ENCODE data around the gene IGFL2.
"Not testable (repeated sequence)": the region's sequence is repeated elsewhere in the genome, so short reads cannot be mapped to it uniquely, and the experiment has no call there.

Gene IGFL2

DNA sequence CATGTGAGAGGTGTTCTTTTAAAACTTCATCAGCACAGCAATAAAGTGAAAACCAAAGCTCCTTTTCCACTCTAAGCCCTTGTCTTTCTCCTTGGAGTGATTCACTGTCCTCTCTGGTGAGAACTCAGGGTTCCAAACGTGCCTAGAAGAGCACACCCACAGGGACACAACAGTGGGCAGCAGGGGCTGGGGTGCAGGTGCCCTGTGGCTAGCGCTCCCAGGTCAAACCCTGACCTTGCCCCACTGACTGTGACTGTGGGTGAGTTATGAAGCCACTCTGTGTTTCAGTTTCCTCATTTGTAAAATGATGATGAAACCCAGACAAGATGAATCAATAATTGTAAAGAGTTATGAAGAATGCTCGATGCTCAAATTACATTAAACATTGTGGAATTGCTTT lies 43.9 kb downstream of the IGFL2 start:
- no peak for DNase-seq

DNA sequence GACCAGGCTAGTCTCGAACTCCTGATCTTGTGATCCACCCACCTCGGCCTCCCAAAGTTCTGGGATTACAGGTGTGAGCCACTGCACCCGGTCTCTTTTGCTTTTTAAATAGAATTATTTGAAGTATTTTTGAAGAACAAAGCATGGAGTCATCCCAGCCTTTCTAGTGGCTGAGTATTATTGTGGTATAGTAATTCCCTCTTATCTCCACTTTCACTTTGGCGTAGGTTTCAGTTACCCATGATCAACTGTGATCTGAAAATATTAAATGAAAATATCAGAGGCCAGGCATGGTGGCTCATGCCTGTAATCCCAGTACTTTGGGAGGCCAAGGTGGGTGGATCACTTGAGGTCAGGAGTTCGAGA lies 44.6 kb downstream of the IGFL2 start:
- not testable (repeated sequence) for DNase-seq

DNA sequence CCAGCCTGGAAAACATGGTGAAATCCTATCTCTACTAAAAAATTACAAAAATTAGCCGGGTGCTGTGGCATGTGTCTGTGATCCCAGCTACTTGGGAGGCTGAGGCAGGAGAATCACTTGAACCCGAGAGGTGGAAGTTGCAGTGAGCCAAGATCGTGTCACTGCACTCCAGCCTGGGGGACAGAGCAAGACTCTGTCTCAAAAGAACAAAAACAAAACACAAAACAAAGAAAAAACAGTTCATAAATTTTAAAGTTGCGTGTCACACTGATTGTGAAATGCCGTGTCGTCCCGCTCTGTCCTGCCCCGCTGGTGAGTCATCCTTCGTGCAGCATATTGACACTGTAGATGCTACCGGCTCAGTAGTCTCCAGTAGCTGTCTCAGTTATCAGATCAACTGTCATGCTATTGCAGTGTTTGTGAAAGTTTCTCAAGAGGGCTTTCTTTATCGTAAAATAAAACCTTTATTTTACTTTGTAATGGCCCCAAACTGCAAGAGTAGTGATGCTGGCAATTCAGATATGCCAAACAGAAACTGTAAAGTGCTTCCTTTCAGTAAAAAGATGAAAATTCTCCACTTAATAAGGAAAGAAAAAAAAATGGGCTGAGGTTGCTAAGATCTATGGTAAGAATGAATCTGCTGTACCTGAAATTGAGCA lies 45.1 kb downstream of the IGFL2 start:
- DNase-seq = no peak

DNA sequence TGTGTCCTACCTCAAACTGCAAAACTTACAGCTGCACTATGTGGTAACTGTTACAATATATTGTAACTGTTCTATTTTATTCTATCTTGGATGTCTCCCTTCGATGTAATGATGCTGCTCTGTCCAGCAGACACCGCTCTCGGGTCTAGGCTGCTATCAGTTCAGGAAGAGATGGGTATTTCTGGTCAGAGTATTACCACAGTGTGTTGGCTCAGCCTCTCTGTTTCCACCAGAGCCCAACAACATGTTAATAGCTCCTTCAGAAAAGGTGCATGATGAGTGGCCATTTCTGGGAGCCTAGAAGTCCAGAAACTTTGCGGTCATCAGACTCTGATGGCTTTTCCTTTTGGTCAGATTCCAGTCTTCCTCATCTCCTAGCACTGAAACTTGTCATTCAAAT lies 45.6 kb downstream of the IGFL2 start:
- no peak for DNase-seq

DNA sequence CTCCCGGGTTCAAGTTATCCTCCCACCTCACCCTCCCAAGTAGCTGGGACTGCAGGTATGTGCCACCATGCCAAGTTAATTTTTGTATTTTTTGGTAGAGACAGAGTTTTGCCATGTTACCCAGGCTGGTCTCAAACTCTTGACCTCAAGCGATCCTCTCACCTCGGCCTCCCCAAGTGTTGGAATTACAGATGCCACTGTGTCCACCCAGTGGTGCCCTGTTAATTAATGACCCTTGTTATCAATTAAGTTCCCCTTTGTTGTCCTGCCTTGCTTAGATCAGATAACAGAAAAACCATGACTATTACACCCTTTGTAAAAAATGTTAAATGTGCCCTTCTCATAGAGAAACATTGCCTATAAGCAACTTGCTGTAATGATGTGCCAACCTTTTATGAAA lies 47.1 kb downstream of the IGFL2 start:
- DNase-seq = no peak

DNA sequence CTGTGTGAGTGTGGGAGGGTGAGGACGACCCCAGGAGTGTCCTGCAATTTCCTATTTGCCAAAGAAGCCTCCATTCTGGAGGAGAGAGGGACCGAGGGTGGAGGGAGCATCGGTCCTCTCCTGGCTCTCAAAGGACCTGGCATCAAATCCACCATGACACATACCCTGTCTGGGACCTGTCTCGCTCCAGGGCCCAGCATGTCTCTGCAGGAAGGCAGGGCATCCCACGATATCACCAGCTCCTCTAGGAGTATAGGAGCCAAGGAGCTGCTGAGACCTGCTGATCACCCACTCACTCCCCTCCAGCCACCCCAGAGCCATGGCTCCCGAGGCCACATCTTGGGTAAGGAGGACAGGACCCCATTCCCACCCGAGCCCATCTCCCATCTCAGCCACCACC lies 47.9 kb downstream of the IGFL2 start:
- not testable (repeated sequence) for DNase-seq

DNA sequence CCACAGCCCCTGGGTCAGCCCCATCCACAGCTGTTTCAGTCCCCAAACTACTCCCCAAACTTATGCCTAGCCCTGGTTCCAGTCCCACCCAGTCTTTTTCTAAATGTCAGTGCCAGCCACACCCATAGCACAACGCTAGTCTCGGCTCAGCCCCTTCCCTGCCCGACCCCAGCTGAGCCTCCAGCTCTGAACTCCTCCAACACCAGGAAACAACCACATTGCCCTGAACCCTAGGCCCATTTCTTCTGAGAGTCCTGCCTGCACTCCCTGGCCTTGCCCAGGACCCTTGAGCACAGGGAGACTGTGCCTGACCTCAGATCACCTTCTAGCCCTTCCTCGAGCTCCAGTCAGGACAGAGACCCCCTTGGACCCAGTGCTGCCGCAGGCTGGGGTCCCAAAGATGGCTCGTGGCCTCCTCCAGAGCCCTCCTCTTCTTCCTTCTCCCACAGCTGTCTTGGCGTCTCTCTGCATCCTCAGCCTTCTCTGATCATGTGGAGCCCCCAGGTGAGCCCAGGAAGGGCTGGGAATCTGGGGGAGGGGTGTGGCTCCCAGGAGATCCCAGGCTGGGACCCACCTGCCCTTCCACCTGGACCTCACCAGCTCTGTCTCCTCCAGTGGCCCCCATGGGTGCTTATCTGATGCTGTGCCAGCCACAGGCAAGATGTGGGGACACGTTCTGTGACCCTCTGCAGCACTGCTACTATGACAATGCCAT lies 48.5 kb downstream of the IGFL2 start:
- DNase-seq = no peak

DNA sequence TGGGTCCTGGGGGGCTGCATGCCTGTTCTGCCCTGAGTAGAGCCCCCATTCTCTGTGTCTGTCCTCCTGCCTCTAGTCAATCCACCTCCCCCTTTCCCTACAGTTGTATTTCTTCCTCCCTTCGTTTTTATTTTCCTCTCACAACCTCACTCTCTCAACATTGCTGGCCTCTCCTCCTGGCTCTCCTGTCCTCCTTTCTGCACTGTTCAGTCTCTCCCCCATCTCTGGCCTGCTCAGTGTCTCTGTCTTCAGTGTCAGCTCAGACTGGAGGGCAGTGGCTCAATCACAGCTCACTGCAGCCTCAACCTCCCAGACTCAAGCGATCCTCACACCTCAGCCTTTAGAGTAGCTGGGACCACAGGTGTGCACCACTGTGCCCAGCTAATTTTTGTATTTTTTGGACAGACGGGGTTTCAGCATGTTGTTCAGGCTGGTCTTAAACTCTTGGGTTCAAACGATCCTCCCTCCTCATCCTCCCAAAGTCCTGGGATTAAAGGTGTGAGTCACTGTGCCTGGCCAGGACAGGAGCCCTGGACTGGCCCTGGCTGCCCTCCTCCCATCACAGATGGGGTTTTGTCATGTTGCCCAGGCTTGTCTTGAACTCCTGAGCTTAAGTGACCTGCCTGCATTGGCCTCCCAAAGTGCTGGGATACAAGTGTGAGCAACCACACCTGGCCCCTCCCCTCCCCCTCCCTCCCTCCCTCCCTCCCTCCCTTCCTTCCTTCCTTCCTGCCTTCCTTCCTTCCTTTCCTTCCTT lies 49.5 kb downstream of the IGFL2 start:
- no peak for DNase-seq

DNA sequence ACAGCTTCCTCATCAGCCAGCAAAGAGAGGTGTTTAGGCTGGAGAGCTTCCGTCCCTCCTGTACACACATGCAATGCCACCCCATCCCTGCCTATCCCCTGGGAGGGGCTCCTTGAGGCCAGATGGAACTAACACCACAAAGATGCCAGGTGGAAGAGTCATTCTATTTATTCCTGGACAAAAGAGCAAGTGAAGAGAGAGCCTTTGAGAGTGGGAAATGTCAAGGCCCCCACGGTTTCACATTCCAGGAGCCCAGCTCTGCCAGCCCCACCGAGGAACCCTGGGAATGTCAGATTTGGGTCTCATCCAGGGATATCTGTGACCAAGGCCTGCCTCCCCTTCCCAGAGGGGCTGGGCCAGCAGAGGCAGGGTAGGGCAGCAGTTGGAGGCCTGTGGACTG lies 50.7 kb downstream of the IGFL2 start:
- DNase-seq = no peak

DNA sequence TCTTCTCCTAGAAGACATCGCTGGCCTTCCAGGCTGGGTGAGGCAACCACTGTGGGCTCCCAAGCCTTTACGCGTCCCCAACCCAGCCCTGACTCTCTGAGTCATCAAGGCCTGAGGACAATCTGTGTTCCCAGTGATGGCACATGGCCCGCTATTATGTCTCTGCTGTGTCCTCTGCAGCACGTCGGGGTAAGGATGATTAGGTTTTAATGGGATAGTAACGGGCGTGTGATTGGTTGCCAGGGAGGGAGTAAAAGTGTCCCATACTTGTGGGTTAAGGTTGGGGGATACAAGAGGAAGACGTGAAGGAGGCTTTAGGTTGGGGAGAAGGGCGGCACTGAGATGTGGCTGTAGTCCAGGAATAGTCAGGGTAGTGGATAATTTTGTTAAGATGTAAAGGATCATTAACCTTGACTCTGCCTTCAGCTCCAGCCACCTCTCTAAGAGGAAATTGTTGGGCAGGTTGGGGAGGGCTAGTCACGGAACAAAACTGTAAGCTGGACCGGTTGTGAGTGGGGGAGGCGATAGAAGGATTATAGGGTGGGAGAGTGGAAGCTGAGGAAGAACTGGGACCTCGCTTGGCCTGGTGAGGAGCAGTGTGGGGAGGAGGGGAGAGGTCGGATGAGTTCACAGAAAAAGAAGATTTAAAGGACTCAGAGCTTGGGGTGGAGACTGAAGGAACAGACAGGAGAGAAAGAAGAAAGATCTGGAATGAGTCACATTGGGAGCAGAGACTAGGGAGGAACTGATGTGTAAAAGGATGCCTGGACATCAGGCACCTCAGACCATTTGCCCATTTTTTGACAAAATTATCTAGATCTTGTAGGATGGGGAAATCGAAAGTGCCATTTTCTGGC lies 53.6 kb downstream of the IGFL2 start:
- no peak for DNase-seq

DNA sequence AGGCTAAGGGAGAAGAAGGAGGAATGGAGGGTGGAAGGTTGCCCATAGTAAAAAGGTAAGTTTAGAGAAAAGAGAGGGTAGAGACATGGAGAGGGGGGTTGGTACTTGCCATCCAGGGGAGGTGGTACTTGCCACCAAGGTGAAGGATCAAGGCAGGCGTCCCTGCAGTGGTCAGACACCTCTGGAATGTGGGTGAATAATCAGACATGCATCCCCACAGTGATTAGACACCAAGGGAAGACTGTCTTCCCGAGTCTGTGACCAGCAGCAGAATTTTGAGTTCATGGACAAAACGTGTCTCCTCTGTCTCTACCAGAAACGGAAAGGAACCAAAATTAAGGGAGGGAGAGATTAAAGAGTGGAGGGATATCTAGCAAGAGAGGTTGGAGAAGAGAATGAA lies 54.4 kb downstream of the IGFL2 start:
- DNase-seq = no peak

DNA sequence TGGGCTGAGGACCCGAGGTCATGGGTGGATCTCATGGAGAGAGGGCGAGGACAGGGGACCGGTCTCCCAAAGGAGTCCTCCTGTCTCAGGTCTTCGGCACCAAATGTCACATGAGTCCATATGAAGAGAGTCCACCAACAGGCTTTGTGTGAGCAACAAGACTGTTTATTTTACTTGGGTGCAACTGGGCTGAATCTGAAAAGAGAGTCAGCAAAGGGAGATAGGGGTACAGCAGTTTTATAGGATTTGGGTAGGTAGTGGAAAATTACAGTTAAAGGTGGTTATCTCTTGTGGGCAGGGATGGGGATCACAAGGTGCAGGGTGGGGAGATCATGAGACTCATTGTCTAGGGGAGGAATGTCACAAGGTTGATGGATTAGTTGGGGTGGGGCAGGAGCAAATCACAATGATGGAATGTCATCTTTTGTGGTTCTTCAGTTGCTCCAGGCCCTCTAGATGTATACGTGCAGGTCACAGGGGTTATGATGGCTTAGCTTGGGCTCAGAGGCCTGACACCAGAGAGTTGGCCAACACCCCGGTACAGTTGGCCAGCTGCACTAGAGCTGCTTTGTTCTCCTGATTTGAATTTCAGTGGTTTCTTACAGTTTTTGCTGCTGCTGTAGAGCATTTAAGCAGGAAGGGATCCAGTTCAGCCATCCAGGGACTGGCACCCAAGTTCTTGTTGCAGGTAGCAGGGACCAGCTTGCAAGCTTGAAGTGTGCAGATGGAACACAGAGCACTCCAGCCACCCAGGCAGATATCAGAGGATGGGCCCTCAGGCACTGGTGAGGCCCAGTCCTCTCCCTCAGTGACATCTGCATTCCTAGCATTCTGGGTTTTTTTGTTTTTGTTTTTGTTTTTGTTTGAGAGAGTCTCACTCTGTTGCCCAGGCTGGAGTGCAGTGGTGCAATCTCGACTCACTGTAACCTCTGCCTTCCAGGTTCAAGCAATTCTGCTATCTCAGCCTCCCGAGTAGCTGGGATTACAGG lies 55.1 kb downstream of the IGFL2 start:
- DNase-seq = no peak

DNA sequence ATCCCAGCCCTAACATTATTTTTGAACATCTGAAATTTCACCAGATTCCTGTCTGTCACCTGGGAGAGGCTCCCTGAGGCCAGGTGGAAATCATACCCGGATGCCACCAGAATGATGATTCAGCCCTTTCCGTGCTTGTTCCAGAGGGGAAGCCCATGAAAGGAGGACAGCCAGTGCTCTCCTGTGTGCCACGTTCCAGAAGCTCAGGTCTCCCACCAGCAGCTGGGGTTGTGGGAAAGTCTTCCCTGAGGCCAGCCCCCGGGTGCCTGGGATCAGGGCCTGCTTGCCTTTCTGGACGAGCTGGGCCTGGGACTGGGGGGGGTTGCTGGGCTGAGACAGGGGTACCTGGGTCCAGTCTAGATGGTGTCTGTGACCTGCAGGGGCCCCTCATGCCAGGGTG lies 56.0 kb downstream of the IGFL2 start:
- no peak for DNase-seq

DNA sequence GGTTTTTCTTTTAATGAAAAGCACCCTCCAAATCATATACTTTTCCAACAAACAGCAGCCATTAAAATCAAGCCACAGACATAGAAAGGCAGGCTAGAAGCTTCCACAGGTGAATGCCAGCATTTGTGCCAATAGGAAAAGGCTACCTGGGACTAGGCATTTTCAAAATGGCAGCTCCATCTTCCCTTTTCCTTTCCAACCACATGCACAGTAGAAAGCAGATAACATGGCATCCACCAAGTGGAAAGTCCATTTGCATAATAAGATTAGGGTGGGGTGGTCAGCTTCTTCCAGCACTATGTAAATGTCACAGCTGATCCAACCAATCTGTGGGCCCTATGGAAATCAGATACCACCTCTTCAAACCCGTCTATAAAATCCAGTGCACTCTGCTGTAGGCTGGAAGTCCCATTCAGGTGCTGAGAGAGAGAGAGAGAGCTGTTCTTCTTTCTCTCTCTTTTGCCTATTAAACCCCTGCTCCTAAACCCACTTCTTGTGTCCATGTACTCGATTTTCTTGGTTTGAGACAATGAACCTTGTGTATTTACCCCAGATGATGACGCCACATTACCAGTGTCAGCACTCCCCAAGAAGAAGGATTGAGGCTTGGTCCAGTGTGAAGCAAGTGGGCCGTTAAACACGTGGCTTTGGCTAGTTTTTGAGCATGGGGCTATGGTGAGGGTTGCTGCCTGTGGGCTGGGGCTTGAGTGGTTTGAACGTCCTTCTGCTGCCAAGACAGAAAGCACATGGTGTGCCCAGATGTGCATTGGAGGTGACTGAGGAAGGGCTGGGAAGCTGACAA lies 57.3 kb downstream of the IGFL2 start:
- no peak for DNase-seq

DNA sequence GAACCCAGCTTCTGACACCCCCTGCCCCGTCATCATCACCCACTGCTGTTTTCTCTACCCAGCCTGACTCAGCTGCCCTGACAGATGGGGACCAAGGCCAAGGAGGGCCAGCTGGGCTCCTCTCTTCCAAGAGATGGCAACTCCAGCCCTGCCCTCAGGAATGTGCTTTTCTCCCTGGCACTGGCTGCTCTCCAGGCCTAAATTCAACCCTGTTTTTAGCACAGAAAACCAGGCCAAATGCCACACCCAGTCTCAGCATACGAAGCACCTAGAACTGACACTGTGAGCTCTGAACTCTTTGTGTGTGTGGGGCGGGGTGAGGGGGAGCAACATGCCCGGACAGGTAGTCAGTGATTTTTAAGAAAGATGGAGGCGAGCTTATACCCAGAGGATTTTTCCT lies 58.1 kb downstream of the IGFL2 start:
- DNase-seq = no peak

DNA sequence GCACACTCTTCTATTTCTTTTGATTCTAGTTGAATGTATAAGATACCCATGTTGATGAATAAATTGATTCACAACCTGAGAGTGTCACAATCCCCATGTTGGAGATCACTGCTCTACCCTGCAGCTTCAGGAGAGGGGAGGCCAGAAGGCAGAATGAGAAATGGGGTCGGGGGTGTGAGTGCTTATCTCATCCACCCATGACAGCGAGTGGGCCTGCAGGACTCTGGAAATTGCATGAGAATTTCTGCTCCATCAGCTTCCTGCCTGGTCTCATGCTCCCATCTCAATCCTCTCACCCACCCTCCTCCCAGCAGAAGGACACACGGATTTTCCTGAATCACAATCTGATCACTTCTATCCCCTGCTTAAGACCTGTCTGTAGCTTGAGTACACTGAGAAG lies 58.6 kb downstream of the IGFL2 start:
- DNase-seq = no peak

DNA sequence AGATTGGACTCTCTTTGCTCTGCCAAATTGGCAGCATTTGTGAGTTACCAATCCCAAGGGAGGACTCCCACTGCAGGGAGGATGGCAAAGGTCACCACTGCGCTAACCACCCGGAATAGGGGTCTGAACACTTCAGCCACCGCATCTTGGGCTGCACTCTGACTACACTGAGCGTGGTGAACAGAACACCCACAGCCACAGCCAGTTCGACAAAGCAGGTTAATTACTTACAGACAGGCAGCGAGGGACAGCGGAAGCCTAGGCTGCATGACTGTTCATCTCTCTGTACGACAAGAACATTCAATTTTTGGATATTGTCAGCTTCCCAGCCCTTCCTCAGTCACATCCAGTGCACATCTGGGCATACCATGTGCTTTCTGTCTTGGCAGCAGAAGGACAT lies 59.8 kb downstream of the IGFL2 start:
- DNase-seq = not testable (repeated sequence)

DNA sequence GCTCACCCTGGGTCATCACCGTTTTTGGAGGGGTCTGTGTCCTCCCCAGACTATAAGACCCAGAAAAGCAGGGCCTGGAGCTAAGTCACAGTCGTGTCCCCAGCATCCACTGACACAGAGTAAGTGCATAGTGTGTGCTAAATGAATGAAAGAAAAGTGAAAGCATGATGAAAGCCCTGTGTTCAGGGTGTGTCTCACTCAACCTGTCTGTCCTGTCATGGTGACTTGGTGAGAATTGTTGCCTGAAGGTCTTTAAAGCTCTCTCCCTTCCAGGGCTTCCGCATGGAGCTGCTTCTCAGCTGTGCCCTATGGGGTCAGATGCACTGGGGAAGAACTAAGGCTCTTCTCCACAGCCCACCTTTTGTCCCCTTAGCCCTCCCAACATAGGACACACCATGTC lies 61.0 kb downstream of the IGFL2 start:
- DNase-seq = no peak

DNA sequence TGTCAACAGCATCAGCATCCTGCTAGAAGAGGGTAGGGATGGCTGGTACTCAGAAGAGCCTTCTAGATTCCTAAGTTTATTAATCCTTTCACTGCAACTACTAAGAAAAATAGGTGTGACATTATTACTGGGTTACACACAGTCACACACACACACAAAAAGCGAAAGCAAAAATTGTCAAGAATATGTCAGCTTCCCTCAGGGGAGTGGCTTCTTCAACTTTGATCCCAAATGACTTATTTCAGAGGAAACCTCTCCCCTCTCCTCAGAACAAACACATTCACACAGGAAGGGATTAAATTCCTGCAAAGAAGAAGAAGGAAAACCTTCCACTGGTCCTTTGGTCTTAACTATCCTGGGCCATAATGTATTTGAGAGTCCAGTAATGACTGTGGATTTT lies 61.4 kb downstream of the IGFL2 start:
- DNase-seq = no peak

DNA sequence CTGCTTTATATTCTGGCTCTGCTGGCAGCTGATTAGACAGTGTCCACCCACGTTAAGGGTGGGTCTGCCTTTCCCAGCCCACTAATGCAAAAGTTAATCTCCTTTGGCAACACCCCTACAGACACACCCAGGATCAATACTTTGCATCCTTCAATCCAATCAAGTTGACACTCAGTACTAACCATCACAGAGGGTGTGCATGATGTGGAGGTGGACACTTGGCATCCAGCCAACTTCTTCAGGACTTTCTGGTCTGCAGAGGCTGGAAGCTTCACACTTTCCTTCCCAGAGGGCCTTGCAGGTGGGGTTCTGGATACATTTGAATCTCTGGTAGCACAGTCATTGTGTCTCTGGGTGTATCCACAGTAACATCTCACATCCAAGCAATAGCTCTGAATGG lies 62.6 kb downstream of the IGFL2 start:
- no peak for DNase-seq
